GM12874 (cell line): ENCODE data around the gene JMJD7.

Source experiments
- TF ChIP-seq, protein P1 (sequence below): IDR thresholded peaks from 2 replicates; pipeline ENCODE4 v1.5.1; 2011; ENCODE audit warnings: low read depth, mild to moderate bottlenecking, control low read depth, low read length, moderate library complexity; ENCODE audit not compliant: insufficient read depth

Gene JMJD7

DNA sequence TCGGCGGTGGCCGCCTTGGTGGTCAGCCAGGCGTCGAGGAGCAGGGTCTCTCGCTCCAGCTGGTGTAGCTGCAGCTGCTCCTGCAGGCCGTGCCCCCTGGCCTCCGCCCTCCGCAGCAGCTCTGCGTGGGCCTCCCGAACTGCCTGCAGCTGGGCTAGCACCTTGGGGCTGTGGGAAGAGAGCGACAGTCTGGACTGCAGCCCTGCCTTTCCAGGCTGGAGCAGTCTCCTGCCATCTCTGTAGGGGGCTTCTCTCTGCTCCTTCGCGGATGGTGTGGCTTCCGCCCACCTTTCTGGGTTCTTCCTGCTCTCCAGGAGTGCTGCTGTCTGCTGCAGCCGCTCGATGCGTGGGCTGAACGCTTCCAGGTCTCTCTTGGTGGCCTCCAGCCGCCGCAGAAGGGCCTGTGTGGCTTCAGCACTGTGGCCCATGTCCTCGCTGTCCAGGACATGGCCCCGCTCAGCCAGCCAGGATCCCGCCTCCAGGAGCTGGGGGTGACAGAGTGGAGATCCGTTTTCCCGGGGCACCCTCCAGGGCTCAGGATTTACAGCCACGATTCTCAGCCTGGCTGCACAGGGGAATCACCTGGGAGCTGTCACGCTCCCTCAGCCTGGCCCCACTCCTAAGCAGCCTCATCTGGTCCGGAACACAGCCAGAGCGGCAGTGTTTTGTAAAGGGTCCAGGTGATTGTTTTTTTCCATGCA lies 27.5 kb downstream of the JMJD7 start:
- TF ChIP-seq, protein P1, sequence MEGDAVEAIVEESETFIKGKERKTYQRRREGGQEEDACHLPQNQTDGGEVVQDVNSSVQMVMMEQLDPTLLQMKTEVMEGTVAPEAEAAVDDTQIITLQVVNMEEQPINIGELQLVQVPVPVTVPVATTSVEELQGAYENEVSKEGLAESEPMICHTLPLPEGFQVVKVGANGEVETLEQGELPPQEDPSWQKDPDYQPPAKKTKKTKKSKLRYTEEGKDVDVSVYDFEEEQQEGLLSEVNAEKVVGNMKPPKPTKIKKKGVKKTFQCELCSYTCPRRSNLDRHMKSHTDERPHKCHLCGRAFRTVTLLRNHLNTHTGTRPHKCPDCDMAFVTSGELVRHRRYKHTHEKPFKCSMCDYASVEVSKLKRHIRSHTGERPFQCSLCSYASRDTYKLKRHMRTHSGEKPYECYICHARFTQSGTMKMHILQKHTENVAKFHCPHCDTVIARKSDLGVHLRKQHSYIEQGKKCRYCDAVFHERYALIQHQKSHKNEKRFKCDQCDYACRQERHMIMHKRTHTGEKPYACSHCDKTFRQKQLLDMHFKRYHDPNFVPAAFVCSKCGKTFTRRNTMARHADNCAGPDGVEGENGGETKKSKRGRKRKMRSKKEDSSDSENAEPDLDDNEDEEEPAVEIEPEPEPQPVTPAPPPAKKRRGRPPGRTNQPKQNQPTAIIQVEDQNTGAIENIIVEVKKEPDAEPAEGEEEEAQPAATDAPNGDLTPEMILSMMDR, result no peak

DNA sequence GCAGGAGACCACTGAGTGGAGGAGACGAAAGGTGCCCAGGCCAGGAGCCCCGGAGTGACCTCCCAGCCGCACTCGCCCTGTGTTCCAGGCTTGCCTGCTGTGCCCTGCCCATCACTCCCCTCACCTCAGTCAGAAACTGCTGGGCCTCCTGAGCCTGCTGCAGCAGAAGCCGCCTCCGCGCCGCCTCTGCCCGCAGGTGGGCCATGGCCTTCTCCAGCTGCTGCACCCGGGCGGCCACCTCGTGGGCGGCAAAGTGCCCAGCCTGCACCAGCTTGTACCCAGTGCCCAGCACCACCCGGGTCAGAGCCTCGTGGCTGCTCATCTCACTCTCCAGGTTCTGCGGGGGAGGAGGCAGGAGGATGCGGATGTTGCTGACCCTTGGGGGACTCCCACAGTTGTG lies 28.4 kb downstream of the JMJD7 start:
- TF ChIP-seq, protein P1, result no peak

GRCh38 chr15:41856716-41857115 lies 28.8 kb downstream of the JMJD7 start:
- TF ChIP-seq, protein P1, result no peak

GRCh38 chr15:41857316-41857715 lies 29.4 kb downstream of the JMJD7 start:
- TF ChIP-seq, protein P1, result no peak

GRCh38 chr15:41858756-41859155 lies 30.9 kb downstream of the JMJD7 start:
- TF ChIP-seq, protein P1, result no peak

DNA sequence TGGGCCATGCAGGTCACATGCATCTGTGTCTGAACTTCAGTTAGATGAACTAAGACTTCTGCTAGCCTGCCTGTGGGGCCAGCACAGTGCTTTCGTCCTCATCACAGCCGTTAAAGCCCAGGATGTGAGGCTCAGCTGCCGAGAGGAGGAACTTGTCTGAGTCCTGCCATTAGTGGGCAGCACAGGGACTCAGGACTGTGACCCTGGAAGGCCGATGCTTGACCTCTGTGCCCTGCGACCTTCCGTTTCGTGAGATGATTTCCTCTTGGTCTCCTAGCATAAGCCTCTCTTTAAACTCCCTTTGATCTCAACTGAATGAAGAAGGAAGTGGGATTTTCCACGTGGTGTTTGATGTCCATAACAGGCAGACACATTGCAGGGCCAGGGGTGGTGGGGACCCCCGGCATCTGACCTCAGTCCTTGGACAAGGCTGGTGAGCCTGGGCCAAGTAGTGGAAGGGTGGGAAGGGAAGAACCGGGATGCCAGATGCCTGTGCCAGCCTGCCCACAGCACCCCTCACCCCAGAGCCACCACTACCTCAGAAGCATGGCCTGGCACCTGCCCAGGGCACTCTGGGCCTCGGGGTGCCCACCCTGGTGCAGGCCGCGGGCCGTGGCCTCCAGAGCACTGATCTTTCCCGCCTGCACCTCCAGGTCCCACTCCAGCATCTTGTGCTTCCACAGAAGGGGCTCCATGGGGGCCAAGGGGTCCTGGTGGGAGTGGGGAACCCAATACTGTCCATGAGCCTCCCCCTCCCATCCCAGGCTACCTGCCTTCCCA lies 32.3 kb downstream of the JMJD7 start:
- TF ChIP-seq, protein P1, result no peak

GRCh38 chr15:41861736-41862356 lies 34.0 kb downstream of the JMJD7 start:
- TF ChIP-seq, protein P1, result no peak
